ENCODE data around the gene FOXA2.

The FOXA2 gene

GRCh38 chr20:22536141-22536828 lies 48.1 kb downstream of the FOXA2 start:
- DNase-seq = no peak

- DNase-seq = no peak
These were observed 48.9 kb downstream of the FOXA2 start for GRCh38 chr20:22535483-22535882.

DNA sequence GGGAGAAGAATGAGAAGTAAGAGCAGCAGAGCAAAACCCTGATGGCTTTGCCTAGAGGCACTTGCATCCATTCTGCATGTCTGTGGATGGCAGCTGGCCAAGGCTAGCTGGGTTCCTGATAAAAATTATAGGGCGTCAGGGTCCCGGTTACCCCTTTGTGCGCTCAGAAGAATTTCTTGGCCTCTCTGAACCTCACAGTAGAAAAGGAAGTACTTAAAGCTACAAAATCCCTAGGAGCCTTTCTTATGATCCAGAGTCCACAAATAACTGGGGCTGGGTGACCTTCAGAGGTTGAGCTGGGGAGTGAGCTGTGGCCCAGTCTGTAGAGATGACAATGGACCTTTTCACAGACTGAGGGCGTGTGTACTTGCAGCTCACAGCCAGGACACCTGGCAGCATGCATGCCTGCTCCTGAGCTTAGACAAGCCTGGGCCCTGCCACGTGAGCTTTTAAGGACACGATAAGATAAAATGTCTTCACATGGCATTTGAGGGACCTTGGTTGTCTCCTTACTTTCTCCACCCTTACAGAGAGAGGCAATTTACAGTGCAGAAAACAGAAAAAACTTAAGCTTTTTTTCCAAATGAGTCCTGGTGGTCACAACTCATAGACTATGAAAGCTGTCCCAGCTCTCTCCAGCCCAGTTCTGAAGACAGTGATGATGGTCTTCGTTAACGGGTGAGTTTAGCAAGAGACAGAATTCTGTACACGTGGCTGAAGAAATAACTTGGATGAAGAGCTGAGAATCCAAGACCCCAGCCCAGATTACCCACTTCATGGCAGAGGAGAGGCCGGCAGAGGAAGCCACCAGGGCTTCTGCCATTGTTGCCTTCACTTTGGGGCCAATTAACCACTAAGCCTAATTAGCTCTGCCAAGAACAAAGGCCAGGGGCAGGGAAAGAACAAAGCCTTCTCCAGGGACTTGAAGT lies 50.3 kb downstream of the FOXA2 start:
- DNase-seq = no peak

GRCh38 chr20:22532598-22532997 lies 51.8 kb downstream of the FOXA2 start:
- DNase-seq = no peak

DNA sequence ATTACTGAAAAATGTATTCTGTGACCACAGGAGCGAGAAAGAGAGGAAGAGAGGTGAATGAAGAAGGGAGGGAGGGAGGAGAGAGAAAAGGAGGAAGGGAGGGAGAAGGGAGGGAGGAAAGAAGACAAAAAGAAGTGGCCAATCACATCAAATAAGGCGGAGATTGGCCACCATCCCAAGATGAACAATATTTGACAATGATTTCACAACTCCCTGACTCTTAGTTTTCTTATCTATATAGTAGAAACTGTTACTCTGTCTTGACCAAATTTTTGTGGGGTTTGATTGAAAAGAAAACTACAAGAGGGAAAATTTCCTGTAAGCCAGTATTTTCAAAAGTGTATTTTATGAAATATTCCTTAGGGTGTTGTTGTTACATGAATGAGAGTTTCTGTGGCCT lies 52.6 kb downstream of the FOXA2 start:
- DNase-seq = no peak

DNA sequence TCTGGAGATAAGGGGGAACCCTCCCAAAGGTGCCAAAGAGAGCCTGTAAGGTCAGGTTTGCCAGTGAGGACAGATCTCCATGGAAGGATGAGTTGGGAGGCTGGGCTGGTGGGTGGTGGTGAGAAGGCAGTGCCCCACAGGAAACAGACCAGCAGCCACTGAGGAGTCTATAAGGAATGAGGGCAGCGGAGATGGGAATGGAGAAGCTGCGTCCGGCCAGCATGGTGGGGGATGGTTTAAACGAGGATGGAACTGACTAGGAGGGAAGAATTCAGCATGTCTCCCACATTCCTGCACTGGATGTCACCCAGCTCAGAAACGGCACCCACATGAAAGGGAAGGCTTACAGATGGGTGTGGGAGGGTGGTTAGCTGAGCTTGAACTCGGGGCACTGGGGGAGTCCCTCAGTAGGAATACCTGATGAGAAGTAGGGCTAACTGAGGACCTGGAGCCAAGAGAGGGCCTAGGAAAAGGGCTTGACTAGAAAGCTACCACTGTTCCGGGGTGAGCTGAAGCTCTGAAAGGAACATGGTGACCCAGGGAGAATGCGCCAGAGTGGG lies 53.2 kb downstream of the FOXA2 start:
- DNase-seq = no peak
